ENCODE results near the gene PCDHGC3. TPM values are rescaled to one million over a fixed set of nuclear protein-coding genes. Genes with fewer than 3 reads are reported as not detected.

The PCDHGC3 gene
- total RNA-seq, 2 experiments from 2014 or later, result not detected

DNA sequence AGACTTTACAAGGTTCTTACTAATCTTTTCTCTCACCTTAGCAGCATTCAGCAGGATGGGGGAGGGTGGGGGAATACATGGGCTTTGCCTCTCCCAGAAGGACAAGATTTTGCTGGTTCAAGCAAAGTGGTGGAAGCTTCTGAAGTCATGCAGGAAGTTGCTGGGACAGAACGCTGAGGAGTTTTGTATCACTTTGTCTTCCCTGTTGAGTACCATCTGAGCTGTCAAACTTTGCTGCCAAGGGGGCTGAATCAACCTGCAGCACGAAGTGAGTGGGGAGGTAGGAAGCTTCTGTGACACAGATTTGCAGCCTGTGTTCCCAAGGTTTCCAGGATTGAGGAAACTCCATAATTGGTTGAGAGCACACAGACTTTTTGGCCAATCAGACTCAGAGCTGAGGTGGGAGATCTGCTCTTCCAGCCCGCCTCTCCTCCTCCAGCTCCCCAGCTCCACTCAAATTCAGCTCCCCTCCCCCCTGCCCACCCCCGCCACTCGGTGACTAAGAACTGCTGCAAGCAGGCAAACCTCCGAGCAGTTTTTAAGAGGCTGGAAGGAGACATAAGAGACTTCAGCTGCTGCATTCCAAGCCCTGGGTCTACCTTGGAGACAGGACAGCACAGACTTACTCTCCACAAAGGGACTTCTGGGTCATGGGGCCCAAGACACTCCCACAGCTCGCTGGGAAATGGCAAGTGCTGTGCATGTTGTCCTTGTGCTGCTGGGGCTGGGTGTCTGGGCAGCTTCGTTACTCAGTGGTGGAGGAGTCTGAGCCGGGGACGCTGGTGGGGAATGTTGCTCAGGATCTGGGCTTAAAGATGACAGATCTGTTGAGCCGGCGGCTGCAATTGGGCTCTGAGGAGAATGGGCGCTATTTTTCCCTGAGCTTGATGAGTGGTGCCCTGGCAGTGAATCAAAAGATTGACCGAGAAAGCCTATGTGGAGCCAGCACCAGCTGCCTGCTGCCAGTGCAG, 13.1 kb downstream of the PCDHGC3 start, which contains the start of gene PCDHGC5:
PCDHGC5 (plus strand) TSS at position 491 of the 971 bp plus-strand sequence; CDS start at position 651, 160 bp downstream.
- Mint-ChIP-seq H3K27ac (no peak within 1 kb of the TSS), H3K9me3 (peaks cover 2% of the 10 kb centered on the region), H3K36me3 (ENCODE audit: low read depth) (peaks cover 2% of the 10 kb centered on the region), H3K4me3 (no peak within 1 kb of the TSS), H3K27me3 (peaks cover 80% of the 10 kb centered on the region), H3K4me1 (peaks cover 2% of the 10 kb centered on the region)
- ChIA-PET CTCF (interaction anchor here (0.6 to 1.0 kb wide), 3 partner anchors 9 to 67 kb away, joined by 3 to 4 read pairs (median 4); partner anchors contain the start of gene PCDHGC3), POLR2A (no interaction called here)
- DNase-seq, result no peak

DNA sequence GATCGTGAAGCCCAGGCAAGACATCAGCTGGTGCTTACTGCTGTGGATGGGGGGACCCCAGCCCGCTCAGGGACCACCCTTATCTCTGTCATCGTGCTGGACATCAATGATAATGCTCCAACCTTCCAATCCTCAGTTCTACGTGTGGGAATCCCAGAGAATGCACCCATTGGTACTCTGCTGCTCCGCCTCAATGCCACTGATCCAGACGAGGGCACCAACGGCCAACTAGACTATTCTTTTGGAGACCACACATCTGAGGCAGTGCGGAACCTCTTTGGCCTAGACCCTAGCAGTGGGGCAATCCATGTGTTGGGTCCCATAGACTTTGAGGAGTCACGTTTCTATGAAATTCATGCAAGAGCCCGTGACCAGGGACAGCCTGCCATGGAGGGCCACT, 14.1 kb downstream of the PCDHGC3 start:
- Mint-ChIP-seq H3K9me3 (peaks cover 2% of the 10 kb centered on the region), H3K36me3 (ENCODE audit: low read depth) (peaks cover 2% of the 10 kb centered on the region), H3K4me3 (no peak overlapping the region), H3K27ac (no peak overlapping the region), H3K27me3 (peaks cover 80% of the 10 kb centered on the region), H3K4me1 (peaks cover 2% of the 10 kb centered on the region)
- ChIA-PET POLR2A (no interaction called here), CTCF (interaction anchor here (0.6 to 1.0 kb wide), 2 partner anchors 14 to 68 kb away, joined by 3 to 4 read pairs; partner anchors contain the start of gene PCDHGC3)
- DNase-seq, result no peak

DNA sequence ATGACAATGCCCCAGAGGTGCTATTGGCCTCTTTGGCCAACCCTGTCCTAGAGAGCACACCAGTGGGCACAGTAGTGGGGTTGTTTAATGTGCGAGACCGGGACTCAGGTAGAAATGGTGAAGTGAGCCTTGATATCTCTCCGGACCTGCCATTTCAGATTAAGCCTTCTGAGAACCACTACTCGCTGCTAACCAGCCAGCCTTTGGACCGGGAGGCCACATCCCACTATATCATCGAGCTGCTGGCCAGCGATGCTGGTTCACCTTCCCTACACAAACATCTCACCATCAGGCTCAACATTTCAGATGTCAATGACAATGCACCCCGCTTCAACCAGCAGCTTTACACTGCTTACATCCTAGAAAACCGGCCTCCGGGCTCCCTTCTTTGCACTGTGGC, 14.5 kb downstream of the PCDHGC3 start:
- Mint-ChIP-seq H3K27ac (no peak overlapping the region), H3K27me3 (peaks cover 79% of the 10 kb centered on the region), H3K36me3 (ENCODE audit: low read depth) (peaks cover 2% of the 10 kb centered on the region), H3K4me1 (peaks cover 3% of the 10 kb centered on the region), H3K9me3 (peaks cover 2% of the 10 kb centered on the region), H3K4me3 (no peak overlapping the region)
- CTCF ChIA-PET, result interaction anchor here (1.0 kb wide), 1 partner anchor 68 kb away, joined by 3 read pairs; no protein-coding TSS in a partner anchor
- DNase-seq, result no peak
- POLR2A ChIA-PET, result no interaction called here

DNA sequence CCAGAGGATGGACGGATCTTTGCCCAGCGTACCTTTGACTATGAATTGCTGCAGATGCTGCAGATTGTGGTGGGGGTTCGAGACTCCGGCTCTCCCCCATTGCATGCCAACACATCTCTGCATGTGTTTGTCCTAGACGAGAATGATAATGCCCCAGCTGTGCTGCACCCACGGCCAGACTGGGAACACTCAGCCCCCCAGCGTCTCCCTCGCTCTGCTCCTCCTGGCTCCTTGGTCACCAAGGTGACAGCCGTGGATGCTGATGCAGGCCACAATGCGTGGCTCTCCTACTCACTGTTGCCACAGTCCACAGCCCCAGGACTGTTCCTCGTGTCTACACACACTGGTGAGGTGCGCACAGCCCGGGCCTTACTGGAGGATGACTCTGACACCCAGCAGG, 15.0 kb downstream of the PCDHGC3 start:
- Mint-ChIP-seq H3K36me3 (ENCODE audit: low read depth) (peaks cover 2% of the 10 kb centered on the region), H3K4me3 (no peak overlapping the region), H3K27ac (no peak overlapping the region), H3K9me3 (peaks cover 2% of the 10 kb centered on the region), H3K4me1 (peaks cover 6% of the 10 kb centered on the region), H3K27me3 (peaks cover 79% of the 10 kb centered on the region)
- ChIA-PET CTCF (interaction anchor here (2.9 kb wide), 1 partner anchor 21 kb away, joined by 13 read pairs; no protein-coding TSS in a partner anchor), POLR2A (no interaction called here)
- no peak for DNase-seq

DNA sequence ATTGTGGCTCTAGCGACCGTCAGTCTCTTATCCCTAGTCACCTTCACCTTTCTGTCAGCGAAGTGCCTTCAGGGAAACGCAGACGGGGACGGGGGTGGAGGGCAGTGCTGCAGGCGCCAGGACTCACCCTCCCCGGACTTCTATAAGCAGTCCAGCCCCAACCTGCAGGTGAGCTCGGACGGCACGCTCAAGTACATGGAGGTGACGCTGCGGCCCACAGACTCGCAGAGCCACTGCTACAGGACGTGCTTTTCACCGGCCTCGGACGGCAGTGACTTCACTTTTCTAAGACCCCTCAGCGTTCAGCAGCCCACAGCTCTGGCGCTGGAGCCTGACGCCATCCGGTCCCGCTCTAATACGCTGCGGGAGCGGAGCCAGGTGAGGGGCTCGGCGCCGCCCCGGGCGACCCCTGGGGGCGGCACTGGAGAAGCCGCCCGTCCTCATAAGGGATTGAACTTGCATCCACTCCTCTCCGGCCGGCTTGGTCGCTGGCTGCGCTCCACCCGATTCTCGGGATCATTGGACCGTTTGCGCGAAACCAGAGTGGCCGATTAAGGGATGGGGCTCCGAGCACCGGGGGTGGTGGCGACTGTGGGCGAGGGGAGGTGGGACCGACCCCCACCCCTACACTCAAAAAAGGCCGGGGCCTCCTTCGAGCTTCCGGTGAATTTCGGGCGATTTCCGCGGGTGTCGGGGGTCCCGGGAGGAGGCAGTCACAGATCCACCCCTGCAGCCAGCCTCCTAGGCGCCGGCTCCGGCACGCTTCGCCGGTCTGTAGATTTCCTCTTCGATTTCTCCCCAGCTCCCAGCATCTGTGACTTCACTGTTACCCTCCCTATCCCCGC, 15.8 kb downstream of the PCDHGC3 start:
- peaks cover 2% of the 10 kb centered on the region for H3K9me3 Mint-ChIP-seq
- H3K27me3 Mint-ChIP-seq, result peaks cover 77% of the 10 kb centered on the region
- no peak for DNase-seq
- POLR2A ChIA-PET, result no interaction called here
- CTCF ChIA-PET, result interaction anchor here (1.2 to 2.9 kb wide), 3 partner anchors 16 to 53 kb away, joined by 3 to 13 read pairs (median 7); no protein-coding TSS in a partner anchor
- H3K4me3 Mint-ChIP-seq, result peak overlapping the region; percentile 36
- H3K36me3 Mint-ChIP-seq (ENCODE audit: low read depth), result peaks cover 2% of the 10 kb centered on the region
- H3K27ac Mint-ChIP-seq, result peak overlapping the region; percentile 60
- H3K4me1 Mint-ChIP-seq, result peaks cover 6% of the 10 kb centered on the region

DNA sequence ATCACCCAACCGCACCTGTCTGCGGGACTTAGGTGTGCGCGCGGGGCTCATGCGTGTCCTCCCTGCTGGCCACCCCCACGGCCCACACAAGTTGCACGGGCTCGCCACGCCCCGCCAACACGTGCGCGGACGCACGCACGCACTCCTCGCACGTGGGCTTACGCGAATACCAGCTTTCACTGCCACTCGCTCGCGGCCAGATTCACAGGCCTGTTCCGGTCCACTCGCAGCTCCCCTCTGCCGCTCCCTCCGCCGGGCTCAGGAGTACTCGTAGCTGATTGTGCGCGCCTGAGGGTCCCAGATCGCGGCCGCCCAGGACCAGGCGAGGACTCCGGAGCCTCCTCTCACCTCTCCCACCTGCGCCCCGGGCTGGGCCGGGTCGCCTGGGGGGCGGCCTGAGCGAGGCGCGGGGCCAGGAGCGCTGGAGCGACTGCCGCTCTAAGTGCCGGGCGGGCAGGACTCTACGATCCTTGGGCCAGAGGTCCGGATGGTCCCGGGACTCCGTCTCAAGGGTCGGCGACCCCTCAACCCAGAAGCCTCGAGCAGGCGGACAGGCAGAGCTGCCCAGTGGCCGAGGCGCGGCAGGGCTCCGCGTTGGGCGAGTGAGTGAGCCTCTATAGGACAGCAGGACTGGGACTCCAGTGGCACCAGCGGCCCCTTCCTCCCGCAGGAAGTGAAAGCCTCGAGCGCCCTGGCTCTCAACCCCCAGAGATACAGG, 16.6 kb downstream of the PCDHGC3 start:
- no peak for DNase-seq
- CTCF ChIA-PET, result interaction anchor here (0.9 to 2.9 kb wide), 5 partner anchors 9 to 54 kb away, joined by 3 to 13 read pairs (median 4); no protein-coding TSS in a partner anchor
- POLR2A ChIA-PET, result no interaction called here
- H3K36me3 Mint-ChIP-seq (ENCODE audit: low read depth), result peaks cover 2% of the 10 kb centered on the region
- peak overlapping the region; percentile 60 for H3K27ac Mint-ChIP-seq
- peaks cover 2% of the 10 kb centered on the region for H3K9me3 Mint-ChIP-seq
- H3K4me1 Mint-ChIP-seq, result peaks cover 6% of the 10 kb centered on the region
- peak overlapping the region; percentile 36 for H3K4me3 Mint-ChIP-seq
- H3K27me3 Mint-ChIP-seq, result peaks cover 69% of the 10 kb centered on the region

DNA sequence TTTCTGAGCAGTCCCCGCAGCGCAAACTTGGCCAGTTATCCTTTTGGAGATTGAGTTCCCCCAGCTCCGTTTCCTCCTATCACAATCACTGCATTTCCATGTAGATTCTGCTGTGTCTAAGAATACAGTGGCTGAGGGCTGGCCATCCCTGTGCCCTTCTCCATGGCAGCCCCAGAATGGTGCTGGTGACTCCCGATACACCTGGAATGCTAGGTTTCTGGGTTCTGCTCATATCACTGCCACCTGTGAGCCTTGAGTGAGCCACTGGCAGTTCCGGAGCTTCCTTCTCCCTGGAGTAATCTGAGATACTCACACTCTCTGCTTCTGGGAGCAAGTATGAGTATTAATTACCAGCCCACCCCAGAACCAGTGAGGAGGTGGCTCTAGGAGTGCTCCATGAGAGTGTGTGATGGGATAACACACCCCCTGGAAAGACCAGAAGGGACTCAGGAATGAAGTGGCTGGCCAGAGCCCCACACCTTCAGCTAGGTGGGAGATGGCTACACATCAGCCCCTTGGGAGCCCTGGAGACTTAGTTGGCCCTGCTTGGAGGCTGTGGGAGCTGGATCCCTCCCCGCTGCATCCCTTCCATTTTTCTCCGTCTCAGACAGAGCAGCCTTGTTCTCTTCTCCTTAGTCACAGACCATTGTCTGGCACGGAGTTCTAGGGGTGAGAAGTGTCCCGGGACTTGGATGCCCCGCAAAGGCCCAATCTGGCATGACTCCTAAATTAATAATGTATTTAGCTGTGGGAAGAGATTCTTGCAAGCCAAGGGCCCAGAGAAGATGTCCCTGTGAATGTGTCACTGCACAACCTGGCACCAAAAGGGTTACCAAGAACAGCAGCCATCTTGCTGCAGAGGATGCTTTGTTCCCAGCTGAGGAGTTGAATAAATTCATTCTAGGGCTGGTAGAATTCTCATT, 18.0 kb downstream of the PCDHGC3 start:
- peaks cover 2% of the 10 kb centered on the region for H3K9me3 Mint-ChIP-seq
- ChIA-PET CTCF (interaction anchor here (0.6 to 2.9 kb wide), 4 partner anchors 8 to 48 kb away, joined by 3 to 13 read pairs (median 6); no protein-coding TSS in a partner anchor), POLR2A (no interaction called here)
- H3K36me3 Mint-ChIP-seq (ENCODE audit: low read depth), result peaks cover 2% of the 10 kb centered on the region
- H3K27ac Mint-ChIP-seq, result no peak overlapping the region
- peaks cover 62% of the 10 kb centered on the region for H3K27me3 Mint-ChIP-seq
- DNase-seq, result no peak
- H3K4me1 Mint-ChIP-seq, result peaks cover 6% of the 10 kb centered on the region
- H3K4me3 Mint-ChIP-seq, result no peak overlapping the region

DNA sequence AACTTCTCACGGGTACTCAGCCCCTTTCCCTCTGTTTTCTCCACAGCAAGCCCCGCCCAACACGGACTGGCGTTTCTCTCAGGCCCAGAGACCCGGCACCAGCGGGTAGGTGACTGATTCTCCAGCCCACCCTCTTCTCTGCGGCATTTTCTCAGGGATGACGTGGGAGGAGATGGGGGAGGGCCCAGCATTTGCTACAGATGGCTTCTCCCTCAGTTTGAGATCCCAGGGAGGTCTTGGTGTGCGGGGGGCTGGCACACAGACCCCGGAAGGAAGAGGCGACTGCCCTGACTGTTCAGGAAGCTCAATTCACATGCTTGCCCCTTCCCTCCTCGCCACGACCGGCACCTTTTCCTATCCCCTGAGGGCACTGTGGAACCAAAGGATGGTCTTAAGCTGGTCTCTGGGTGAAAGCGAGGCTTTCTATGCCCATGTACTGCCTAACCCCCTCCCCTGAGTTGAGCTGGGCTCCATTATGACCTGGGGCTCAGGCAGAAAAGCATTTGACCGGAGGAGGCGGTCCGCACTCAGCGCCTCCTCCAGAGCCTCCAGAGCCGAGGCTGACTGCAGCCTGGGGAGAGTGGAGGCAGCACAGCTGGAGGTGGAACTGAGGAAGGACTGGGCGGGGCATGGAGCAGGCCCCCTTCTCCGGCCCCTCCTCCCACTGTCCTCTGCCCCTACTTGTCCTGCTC, 19.1 kb downstream of the PCDHGC3 start:
- POLR2A ChIA-PET, result no interaction called here
- Mint-ChIP-seq H3K36me3 (ENCODE audit: low read depth) (peaks cover 2% of the 10 kb centered on the region), H3K27me3 (peaks cover 59% of the 10 kb centered on the region), H3K4me3 (no peak overlapping the region), H3K9me3 (peaks cover 2% of the 10 kb centered on the region), H3K4me1 (peaks cover 6% of the 10 kb centered on the region), H3K27ac (no peak overlapping the region)
- CTCF ChIA-PET, result no interaction called here
- no peak for DNase-seq

DNA sequence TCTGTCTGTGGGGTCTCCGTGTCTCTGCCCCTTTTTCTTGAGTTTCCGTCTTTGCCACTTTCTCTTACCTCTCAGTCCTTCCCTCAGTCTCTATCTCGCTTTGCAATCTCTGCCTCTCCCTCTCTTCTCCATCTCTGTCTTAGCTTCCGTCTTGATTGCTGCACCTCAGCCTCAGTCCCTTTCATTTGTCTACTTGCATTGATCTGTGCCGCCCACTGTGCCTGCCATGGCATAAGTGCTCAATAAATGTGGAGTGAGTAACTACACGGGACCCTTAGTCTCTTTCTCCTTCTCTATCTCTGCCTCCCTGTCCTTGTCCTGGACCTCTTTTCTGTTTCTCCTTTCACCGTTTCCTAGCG, 19.7 kb downstream of the PCDHGC3 start:
- Mint-ChIP-seq H3K36me3 (ENCODE audit: low read depth) (peaks cover 2% of the 10 kb centered on the region), H3K27me3 (peaks cover 55% of the 10 kb centered on the region), H3K9me3 (peaks cover 2% of the 10 kb centered on the region), H3K27ac (no peak overlapping the region), H3K4me3 (no peak overlapping the region), H3K4me1 (peaks cover 6% of the 10 kb centered on the region)
- ChIA-PET POLR2A (no interaction called here), CTCF (no interaction called here)
- DNase-seq, result no peak

DNA sequence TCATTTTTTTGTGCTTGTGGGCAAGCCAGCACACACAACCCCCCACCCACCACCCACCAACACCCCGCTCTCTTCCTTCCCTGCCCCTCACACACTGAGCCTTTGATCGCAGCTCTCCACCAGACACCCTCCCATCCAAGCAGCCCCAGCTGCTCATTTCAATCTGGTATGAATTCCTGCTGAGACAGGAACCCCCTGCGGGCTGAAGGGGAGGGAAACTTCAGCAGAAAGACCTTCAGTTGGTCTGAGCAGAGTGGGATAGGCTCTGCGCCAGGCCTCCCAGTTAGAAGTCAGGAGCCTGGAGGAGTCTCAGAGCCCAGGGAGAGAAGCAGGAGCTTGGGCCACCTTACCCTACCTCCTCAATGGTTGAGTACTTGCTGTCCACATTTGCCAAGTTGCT, 20.3 kb downstream of the PCDHGC3 start:
- Mint-ChIP-seq H3K4me1 (peaks cover 6% of the 10 kb centered on the region), H3K27ac (no peak overlapping the region), H3K4me3 (no peak overlapping the region), H3K9me3 (peaks cover 2% of the 10 kb centered on the region), H3K27me3 (peaks cover 49% of the 10 kb centered on the region), H3K36me3 (ENCODE audit: low read depth) (peaks cover 2% of the 10 kb centered on the region)
- no peak for DNase-seq
- POLR2A ChIA-PET, result no interaction called here
- CTCF ChIA-PET, result no interaction called here

DNA sequence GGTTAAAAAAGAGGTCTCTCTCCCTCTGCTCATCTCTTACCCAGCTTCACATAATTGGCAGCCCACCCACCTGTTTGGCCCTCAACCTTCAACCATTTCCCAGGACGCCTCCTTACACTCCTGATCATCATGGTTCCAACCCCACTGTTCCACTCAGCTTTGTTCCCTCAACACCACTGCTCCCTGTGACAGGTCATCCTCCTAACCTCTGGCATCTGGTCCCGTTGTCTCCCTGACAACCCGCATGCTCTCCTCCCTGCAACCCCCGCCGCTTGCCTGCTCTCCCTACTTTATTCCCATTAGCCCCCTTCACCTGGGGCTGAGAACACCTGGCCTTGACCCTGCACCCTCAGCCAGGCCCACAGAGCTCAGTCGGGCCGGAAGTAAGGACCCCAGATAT, 26.0 kb downstream of the PCDHGC3 start:
- Mint-ChIP-seq H3K36me3 (ENCODE audit: low read depth) (no peaks in the 10 kb centered on the region), H3K9me3 (no peaks in the 10 kb centered on the region), H3K27me3 (peaks cover 3% of the 10 kb centered on the region), H3K27ac (no peak overlapping the region), H3K4me3 (no peak overlapping the region), H3K4me1 (no peaks in the 10 kb centered on the region)
- ChIA-PET POLR2A (no interaction called here), CTCF (interaction anchor here (1.0 kb wide), 2 partner anchors 9 to 10 kb away, joined by 3 to 4 read pairs; no protein-coding TSS in a partner anchor)
- DNase-seq, result no peak

Measured in activated CD4-positive, alpha-beta T cell treated with anti-CD3 and anti-CD28 coated beads, Interleukin-2, amount 10 ng/mL, durations not matched to agents 7 days and 5 days (primary cell).